HG03060 (cell line): ENCODE results near the gene C5AR1.
"Not testable (repeated sequence)": the region's sequence is repeated elsewhere in the genome, so short reads cannot be mapped to it uniquely, and the experiment has no call there.

Source experiments
- ATAC-seq: cut with Tn5 transposase; IDR thresholded peaks from one replicate; pipeline ENCODE4 v1.9.1; 2021; ENCODE audit warnings: low read depth, moderate number of reproducible peaks; ENCODE audit not compliant: unreplicated experiment

Gene C5AR1

DNA sequence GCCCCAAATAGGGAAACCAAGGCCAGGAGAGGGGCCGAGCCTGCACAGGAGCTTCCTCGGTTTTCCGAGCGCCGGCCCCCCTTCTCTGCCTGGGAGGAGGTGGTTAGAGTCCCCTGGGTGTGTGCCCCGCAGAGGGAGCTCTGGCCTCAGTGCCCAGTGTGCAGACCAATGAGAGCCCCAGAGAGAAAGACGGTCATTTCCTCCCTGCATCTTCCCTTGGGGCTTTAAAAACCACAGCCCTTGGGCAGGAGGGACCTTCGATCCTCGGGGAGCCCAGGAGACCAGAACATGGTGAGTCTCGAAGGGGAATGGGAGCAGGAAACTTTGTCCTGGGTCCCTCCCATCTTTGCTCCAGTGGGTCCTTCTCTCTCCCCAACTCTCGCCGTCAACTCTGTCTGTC is at the start of gene C5AR1:
Gene C5AR1, plus strand, starts transcription at position 254 of the 400 bp plus-strand sequence. Its CDS starts 35 bp downstream, at position 289.
- no peak for ATAC-seq

DNA sequence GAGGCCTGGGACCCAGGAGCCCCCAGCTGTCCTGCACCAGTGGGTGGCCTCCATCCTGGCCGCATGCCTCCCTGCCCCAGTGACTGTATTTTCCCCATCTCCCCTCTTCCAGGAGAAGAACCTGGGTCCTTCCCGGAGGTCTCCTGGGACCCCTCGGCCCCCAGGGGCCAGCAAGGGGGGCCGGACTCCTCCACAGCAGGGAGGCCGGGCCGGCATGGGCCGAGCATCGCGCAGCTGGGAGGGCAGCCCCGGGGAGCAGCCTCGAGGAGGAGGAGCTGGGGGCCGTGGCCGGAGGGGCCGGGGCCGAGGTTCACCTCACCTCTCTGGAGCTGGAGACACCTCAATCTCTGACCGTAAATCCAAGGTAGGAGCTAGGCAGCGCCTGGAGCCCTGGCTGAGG is 49.2 kb upstream of the C5AR1 start:
- no peak for ATAC-seq

DNA sequence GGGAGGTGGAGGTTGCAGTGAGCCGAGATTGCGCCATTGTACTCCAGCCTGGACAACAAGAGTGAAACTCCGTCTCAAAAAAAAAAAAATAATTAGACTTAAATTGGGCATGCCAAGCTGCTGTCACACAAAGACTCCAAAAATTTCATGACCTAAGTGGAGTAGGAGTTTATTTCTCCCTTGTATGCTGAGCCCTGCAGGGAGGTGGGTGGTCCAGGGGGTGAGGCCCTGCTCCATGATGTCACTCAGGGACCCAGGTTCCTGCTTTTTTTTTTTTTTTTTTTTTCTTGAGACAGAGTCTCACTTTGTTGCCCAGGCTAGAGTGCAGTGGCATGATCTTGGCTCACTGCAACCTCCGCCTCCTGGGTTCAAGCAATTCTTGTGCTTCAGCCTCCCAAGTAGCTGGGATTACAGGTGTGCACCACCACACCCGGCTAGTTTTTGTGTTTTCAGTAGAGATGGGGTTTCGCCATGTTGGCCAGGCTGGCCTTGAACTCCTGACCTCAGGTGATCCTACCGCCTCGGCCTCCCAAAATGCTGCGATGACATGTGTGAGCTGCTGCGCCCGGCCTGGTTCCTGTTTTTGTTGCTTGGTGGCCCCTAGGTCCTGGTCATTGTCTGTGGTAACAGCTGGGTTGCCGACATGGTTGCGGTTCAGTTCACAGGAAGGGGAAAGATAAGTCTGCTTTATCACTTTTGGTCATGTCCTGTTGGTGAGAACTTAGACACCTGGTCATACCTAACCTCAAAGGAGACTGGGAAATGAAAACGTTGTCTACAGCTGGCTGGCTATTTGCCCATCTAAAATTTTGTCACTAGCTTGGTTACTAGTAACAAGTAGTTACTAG is 47.5 kb upstream of the C5AR1 start:
- peak; percentile 44 for ATAC-seq

DNA sequence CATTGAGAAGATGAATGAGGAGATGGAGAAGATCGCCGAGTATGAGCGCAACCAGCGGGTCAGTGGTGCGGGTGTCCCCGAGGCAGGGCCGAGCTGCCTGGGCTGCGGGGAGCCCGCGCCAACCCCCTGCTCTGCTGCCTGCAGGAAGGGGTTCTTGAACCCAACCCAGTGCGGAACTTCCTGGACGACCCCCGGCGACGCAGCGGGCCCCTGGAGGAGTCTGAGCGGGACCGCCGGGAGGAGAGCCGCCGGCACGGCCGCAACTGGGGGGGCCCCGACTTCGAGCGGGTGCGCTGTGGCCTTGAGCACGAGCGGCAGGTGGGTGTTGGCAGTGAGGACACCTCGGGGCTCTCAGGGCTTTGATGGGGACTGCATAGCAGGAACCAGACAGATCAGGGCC is 45.0 kb upstream of the C5AR1 start:
- ATAC-seq, result no peak

- no peak for ATAC-seq
Measured at GRCh38 chr19:47266401-47266941, 43.2 kb upstream of the C5AR1 start.

DNA sequence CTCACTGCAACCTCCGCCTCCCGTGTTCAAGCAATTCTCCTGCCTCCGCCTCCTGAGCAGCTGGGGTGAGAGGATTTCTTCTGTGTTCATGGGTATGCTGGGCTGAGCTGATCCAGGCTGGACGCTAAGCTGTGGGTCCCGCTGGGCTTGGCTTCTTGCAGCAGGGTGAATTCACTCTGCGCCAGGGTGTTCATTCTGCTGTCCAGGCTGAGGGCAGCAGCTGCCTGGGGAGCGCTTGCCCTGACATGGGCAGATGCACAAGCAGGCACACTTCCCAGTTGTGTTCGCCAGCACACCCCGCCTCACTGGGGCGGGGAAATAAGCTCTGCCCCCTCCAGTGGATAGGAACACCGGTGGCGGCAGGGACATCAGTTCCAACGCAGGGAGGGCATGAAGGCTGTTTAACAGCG is 42.3 kb upstream of the C5AR1 start:
- no peak for ATAC-seq

GRCh38 chr19:47268028-47268427 is 41.6 kb upstream of the C5AR1 start:
- no peak for ATAC-seq

DNA sequence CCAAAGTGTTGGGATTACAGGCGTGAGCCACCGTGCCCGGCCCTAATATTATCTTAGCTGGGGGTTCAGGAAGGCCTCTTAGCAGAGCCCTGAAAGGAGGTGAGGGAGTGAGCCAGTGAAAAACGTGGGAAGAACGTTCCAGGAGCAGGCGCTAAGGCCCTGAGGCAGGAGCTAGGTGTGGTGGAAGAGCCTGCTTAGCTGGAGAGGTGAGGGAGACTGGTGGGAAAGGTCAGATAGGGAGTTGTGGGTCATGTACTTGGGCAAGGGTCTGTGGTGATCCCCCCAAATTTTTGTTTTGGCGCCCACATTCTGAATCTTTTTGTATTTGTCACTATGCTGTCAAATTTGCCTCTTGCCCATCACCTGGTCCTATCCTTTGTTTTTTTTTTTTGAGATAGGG is 40.1 kb upstream of the C5AR1 start:
- ATAC-seq, result no peak

- no peak for ATAC-seq
Measured at GRCh38 chr19:47270408-47270807, 39.3 kb upstream of the C5AR1 start.

- ATAC-seq, result no peak
Measured at GRCh38 chr19:47271949-47272348, 37.7 kb upstream of the C5AR1 start.

DNA sequence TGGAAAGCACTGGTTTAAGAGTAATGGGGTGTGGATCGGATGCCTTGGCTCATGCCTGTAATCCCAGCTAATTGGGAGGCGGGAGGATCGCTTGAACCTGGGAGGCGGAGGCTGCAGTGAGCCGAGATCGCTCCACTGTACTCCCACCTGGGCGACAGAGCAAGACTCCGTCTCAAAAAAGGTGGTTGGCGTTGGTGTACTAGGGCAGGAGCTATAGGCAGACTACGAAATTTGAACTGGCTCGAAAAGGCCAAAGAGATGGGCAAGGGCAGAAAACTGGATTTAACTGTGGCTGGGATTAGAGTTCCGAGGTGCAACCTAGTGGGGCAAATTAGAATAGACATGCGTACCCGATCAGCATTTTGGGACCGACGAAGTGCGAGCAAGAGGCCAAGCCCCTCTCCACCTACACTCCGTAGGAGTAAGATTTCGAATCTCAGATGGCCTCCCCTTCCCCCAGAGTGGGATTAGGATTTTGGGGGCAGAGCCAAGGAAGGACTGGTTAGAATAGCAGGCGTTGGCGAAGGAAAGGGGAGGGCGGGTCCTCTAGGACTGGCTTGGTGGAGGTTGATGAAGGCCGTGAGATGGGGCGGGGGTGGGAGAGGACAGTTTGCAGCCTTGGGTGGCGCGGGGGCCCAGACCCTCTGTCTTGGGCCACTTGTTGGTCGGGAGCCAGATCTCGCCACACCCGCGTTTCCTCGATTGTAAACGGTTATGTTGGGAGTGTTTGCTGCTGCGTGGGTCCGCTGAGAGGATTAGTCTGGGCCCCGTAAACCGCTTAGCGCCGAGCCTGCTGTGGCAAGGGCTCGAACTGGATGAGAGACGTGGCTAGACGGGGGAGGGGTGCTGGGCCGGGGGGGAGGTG is 37.0 kb upstream of the C5AR1 start:
- no peak for ATAC-seq

DNA sequence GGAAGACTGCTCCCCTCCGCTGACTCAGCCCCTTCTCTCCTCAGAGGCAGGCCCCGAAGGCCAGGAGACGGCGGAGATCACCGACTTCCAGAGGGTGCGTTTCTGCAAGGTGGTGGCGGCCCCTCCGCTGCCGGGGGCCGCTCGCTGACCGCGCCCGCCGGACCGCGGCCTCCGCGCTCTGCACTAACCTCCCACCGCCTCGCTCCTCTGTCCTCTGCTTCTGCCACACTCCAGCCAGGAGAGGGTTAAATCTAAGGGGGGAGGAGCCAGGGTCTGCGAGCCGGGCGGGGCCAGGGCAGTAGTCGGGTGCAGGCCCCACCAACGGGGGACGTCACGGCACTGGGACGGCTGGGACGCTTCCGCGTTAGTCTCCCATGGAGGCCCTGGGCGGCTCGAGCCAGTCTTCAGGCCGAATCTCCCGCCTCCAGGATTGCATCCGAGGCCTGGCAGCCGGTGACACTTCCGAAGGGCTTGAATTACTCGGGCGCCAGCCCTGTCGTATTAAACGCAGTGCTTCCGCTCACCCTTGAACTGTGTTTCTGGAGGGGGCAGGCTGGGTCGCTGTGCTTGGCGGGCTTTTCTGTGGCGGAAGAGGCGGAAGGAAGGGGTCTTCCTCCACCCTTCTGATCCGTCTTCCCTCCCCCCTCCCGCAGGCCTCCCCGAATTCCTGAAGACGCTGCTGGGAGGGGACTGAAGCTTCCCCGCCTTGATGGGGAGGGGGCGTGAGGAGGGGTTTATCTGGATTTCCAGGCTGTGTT is 36.2 kb upstream of the C5AR1 start:
- peak; percentile 47 for ATAC-seq

- no peak for ATAC-seq
Measured at GRCh38 chr19:47274071-47274890, 35.4 kb upstream of the C5AR1 start, which contains the start of gene INAFM1. TSS of gene INAFM1 (plus strand) at chr19:47274885. CDS start at chr19:47274920, 35 bp downstream.

- no peak for ATAC-seq
Measured at GRCh38 chr19:47274891-47275761, 34.5 kb upstream of the C5AR1 start.

DNA sequence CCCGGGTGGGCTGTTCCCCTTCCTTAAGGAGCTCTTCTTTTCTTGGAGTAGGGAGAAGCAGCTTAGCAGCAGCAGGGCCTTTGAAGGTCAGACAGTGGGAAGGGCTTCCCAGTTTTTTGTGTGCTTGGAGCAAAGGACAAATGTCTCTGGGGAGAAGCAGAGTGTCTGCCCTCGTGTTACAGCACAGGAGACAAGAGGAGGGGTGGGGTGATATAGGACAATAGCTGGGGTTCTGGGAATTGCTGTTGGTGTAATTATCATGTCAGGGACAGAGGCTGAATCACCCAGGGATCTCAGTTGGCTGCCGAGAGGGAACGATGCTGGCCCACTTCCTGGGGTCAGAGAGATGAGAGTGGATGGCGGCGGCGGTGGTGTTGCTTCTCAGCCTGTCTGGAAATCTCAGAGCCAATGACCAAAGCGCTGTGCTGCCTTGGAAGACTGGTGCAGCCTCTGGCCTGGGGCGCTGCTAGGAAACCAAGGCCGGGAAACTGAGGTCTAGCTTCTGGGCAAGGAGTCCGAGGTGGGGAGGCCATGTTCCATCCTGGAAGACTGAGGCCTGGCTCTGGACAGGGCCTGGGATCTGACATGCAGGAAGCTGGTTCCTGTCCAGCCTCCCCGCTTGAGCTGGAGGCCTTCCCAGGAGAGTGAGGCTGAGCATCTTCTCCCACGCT is 33.7 kb upstream of the C5AR1 start:
- ATAC-seq, result no peak

DNA sequence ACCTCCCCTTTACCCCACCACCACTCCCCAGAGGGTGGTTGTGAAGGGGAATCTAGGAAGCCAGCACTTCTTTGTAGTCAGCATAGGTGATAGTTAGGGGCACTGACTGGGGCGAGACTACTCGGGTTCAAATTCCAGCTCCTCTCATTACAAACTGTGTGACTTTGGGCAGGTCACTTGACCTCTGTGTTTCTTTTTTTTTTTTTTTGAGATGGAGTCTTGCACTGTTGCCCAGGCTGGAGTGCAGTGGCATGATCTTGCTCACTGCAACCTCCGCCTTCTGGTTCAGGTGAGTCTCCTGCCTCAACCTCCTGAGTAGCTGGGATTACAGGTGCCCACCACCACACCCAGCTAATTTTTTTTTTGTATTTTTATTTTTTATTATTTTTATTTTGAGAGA is 33.1 kb upstream of the C5AR1 start:
- ATAC-seq, result not testable (repeated sequence)

GRCh38 chr19:47280183-47280797 is 29.4 kb upstream of the C5AR1 start:
- ATAC-seq, result no peak
